AG08395 (cell line): Measurements from ENCODE around the gene LRCH4.
"Not testable (repeated sequence)": the region's sequence is repeated elsewhere in the genome, so short reads cannot be mapped to it uniquely, and the experiment has no call there.

Experiments used
- DNase-seq: peaks from one replicate; pipeline ENCODE4 v3.0.0; 2012; ENCODE audit warnings: mixed read lengths, low spot score

The LRCH4 gene

DNA sequence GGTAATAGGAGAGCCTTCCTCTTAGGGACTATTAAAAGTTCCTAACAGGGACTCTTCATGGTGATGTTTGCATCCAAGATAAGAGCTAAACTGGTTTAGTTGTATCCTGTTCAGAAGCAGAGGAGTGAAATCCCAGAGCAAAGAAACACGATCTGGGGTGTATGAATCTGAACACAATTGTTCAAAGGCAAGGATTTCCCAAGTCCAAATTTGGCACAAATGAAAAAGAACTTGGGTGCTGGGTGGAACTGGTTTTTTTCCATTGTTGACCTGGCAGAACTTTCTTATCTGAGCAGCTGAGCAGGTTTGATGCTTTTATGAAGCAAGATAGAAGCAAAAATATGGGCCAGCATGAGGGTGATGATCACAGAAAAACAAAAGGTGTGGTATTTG is 41.0 kb downstream of the LRCH4 start:
- DNase-seq: no peak

GRCh38 chr7:100544386-100544785 is 41.5 kb downstream of the LRCH4 start:
- no peak for DNase-seq

DNA sequence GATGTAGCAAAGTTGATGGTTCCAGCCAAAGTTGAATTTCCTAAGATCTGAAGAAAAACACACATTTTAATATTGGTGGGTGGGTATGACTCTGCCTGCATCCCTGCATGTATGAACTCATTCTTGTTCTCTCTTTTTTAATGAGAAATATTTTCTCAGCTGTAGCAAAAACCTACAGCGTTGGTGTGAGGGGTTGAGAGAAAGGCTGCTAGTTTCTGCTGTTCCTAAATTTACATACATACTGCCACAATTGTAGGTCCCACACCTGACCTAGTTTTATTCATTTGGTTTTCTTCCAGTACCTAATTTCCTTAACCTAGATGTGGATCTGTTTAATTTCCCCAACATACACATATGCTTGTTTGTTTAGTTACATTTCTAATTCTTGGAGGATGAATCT is 42.3 kb downstream of the LRCH4 start:
- DNase-seq: no peak

DNA sequence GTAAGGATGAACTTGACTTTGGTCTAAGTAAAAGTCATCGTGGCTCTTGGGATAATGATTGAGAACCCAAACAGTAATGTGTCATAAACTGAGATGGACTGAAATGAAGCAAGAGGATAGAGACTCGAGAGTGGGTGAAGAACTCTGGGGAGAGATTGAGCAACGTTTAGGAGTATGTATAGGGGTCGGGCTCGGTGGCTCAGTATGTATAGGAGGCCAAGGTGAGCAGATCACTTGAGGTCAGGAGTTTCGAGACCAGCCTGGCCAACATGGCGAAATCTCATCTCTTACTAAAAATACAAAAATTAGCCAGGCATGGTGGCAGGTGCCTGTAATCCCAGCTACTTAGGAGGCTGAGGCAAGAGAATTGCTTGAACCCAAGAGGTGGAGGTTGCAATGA is 44.6 kb downstream of the LRCH4 start:
- DNase-seq: not testable (repeated sequence)

- no peak for DNase-seq
Observed at GRCh38 chr7:100540073-100540723, 45.7 kb downstream of the LRCH4 start.

GRCh38 chr7:100539436-100540006 is 46.4 kb downstream of the LRCH4 start:
- no peak for DNase-seq

- peak; percentile 100 for DNase-seq
Observed at GRCh38 chr7:100538654-100539435, 47.1 kb downstream of the LRCH4 start, which contains the start of gene AGFG2. Gene AGFG2 (plus strand): TSS chr7:100539203. CDS start chr7:100539347, 144 bp downstream.

- DNase-seq: peak; percentile 14
Observed at GRCh38 chr7:100538348-100538653, 47.6 kb downstream of the LRCH4 start.

DNA sequence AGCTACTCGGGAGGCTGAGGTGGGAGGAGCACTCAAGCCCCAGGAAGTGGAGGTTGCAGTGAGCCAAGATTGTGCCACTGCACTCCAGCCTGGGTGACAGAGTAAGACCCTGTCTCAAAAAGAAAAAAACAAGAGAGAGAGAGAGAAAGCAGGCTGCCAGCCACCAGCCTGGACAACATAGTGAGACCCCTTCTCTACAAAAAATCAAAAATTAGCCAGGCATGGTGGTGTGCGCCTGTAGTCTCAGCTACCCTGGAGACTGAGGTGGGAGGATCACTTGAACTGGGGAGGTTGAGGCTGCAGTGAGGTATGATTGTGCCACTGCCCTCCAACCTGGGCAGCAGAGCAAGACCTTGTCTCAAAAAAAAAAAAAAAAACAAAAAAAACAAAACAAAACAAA is 49.2 kb downstream of the LRCH4 start:
- DNase-seq: not testable (repeated sequence)

GRCh38 chr7:100535982-100536381 is 49.9 kb downstream of the LRCH4 start:
- not testable (repeated sequence) for DNase-seq

- no peak for DNase-seq
Observed at GRCh38 chr7:100532165-100533022, 53.5 kb downstream of the LRCH4 start.

- not testable (repeated sequence) for DNase-seq
Observed at GRCh38 chr7:100528108-100528866, 57.6 kb downstream of the LRCH4 start.
